Measurements from ENCODE around the gene GJC1. TPM values are rescaled to one million over a fixed set of nuclear protein-coding genes. Genes with fewer than 3 reads are reported as not detected.

The GJC1 gene
- total and polyA plus RNA-seq, 2 donors (not counting 3 experiments of a cell fraction or from before 2014, with no cell fraction given) = 13.8 to 39.7 TPM

DNA sequence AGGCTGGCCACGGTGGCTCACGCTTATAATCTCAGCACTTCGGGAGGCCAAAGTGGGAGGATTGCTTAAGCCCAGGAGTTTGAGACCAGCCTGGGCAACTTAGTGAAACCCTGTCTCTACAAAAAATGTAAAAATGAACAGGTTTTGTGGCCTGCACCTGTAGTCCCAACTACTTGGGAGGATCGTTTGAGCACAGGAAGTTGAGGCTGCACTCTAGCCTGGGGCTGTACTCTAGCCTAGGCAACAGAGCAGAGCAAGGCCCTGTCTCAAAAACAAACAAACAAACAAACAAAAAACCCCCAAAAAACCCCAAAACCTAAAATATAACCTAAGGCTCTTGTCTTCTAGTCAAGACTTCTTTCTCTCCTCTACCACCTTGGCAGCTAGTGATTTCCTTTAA is 10.2 kb upstream of the GJC1 start:
- no peaks in the 10 kb centered on the region for H3K79me2 ChIP-seq (ENCODE audit: control insufficient read depth, insufficient read depth, low read length)
- DNase-seq (ENCODE audit: low read depth, low spot score) (no peak), FAIRE-seq (no peak)
- CTCF ChIA-PET = interaction anchor here (1.1 to 1.2 kb wide), 2 partner anchors 32 to 62 kb away, joined by 3 read pairs; no protein-coding TSS in a partner anchor
- POLR2A ChIA-PET = no interaction called here
- no peak overlapping the region for H2AFZ ChIP-seq (ENCODE audit: low read depth, low read length)
- TF ChIP-seq MYC (IDR thresholded peaks at IDR 0.05; ENCODE audit: low read depth, low read length) (no peak), POLR2AphosphoS5 (IDR thresholded peaks at IDR 0.05; ENCODE audit: insufficient read depth, low read depth, low read length) (no peak), GATA2 (IDR thresholded peaks at IDR 0.05; ENCODE audit: insufficient read depth, insufficient read length, low read depth, low read length) (no peak), EZH2 (IDR thresholded peaks at IDR 0.05; ENCODE audit: borderline replicate concordance, low read depth, low read length, severe bottlenecking) (no peak), JUN (IDR thresholded peaks at IDR 0.05; ENCODE audit: borderline replicate concordance, insufficient read depth, insufficient read length, low read depth) (no peak), FOS (IDR thresholded peaks at IDR 0.05; ENCODE audit: borderline replicate concordance, insufficient read depth, low read length) (no peak), POLR2A (IDR thresholded peaks at IDR 0.05; ENCODE audit: low read depth, low read length) (no peak)
- TF ChIP-seq, protein P1, sequence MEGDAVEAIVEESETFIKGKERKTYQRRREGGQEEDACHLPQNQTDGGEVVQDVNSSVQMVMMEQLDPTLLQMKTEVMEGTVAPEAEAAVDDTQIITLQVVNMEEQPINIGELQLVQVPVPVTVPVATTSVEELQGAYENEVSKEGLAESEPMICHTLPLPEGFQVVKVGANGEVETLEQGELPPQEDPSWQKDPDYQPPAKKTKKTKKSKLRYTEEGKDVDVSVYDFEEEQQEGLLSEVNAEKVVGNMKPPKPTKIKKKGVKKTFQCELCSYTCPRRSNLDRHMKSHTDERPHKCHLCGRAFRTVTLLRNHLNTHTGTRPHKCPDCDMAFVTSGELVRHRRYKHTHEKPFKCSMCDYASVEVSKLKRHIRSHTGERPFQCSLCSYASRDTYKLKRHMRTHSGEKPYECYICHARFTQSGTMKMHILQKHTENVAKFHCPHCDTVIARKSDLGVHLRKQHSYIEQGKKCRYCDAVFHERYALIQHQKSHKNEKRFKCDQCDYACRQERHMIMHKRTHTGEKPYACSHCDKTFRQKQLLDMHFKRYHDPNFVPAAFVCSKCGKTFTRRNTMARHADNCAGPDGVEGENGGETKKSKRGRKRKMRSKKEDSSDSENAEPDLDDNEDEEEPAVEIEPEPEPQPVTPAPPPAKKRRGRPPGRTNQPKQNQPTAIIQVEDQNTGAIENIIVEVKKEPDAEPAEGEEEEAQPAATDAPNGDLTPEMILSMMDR (IDR thresholded peaks at IDR 0.05; ENCODE audit: extremely low read depth in 1 of 2, insufficient read depth in 1 of 2, low read depth in 1 of 2, low read length in 2 of 2) = no peak
- TF ChIP-seq, protein P2, sequence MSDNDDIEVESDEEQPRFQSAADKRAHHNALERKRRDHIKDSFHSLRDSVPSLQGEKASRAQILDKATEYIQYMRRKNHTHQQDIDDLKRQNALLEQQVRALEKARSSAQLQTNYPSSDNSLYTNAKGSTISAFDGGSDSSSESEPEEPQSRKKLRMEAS (IDR thresholded peaks at IDR 0.05; ENCODE audit: insufficient read depth, insufficient read length) = no peak
- H4K20me1 ChIP-seq (replicated peaks; ENCODE audit: control insufficient read depth, extremely low read depth, insufficient read depth, low read length) = no peaks in the 10 kb centered on the region
- no peaks in the 10 kb centered on the region for H3K27me3 ChIP-seq (ENCODE audit: control insufficient read depth in 2 of 2, insufficient read depth in 2 of 2, low read length in 2 of 2)
- intact Hi-C loops (cut with micrococcal nuclease) = no loop called here
- H3K27ac ChIP-seq (ENCODE audit: insufficient read depth, low read depth, low read length) = no peak overlapping the region
- H3K36me3 ChIP-seq (ENCODE audit: control insufficient read depth in 2 of 2, extremely low read depth in 1 of 2, insufficient read depth in 2 of 2, low read length in 2 of 2) = no peaks in the 10 kb centered on the region
- H3K4me2 ChIP-seq (ENCODE audit: insufficient read depth, low read length) = no peak overlapping the region
- no peaks in the 10 kb centered on the region for H3K4me1 ChIP-seq (ENCODE audit: control insufficient read depth, extremely low read depth, insufficient read depth, low read length)
- dilution Hi-C loops (cut with MboI; ENCODE audit: extremely low pct_ligation_motif_present, low sequenced_read_pairs) = no loop called here
- H3K4me3 ChIP-seq (replicated peaks in 1 of 3; ENCODE audit: insufficient read depth in 1 of 3, low read depth in 1 of 3, low read length in 3 of 3) = no peak overlapping the region
- H3K9me1 ChIP-seq (replicated peaks; ENCODE audit: control insufficient read depth, extremely low read depth, insufficient read depth, low read length) = no peaks in the 10 kb centered on the region
- BruUV-seq (replicated peaks) = no TSS peak
- no peak overlapping the region for H3K9ac ChIP-seq (replicated peaks; ENCODE audit: extremely low read depth, insufficient read depth, low read length)
- no peaks in the 10 kb centered on the region for H3K9me3 ChIP-seq (replicated peaks; ENCODE audit: control insufficient read depth, insufficient read depth, low read length)
